ENCODE measurements around the gene MYO7A.

The MYO7A gene

DNA sequence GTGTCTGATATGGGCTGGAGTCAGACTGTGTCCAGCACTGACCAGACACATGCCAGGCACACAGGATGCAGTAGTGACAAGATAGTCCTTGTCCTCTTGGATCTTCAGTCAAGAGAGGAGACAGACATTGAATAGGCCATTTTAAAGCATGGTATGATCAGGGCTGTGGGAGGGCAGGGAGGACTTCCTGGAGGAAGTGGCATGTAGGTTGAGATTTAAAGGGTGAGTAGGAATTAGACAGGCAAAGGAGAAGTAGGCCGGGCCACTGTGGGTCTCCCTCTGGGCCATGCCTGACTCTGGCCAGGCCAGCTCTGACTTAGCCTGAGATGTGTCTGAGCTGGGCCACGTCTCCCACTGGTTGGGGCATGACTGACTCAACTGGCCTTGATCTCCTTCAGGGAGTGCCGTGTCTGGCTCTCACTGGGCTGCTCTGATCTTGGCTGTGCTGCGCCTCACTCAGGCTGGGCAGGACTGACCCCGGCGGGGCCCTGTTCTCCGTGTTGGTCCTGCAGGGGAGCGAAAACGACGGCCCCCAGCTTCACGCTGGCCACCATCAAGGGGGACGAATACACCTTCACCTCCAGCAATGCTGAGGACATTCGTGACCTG is 71.2 kb downstream of the MYO7A start:
- no peak for DNase-seq (ENCODE audit: low read depth)
- TF ChIP-seq, protein P1, sequence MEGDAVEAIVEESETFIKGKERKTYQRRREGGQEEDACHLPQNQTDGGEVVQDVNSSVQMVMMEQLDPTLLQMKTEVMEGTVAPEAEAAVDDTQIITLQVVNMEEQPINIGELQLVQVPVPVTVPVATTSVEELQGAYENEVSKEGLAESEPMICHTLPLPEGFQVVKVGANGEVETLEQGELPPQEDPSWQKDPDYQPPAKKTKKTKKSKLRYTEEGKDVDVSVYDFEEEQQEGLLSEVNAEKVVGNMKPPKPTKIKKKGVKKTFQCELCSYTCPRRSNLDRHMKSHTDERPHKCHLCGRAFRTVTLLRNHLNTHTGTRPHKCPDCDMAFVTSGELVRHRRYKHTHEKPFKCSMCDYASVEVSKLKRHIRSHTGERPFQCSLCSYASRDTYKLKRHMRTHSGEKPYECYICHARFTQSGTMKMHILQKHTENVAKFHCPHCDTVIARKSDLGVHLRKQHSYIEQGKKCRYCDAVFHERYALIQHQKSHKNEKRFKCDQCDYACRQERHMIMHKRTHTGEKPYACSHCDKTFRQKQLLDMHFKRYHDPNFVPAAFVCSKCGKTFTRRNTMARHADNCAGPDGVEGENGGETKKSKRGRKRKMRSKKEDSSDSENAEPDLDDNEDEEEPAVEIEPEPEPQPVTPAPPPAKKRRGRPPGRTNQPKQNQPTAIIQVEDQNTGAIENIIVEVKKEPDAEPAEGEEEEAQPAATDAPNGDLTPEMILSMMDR (conservative IDR thresholded peaks at IDR 0.05; ENCODE audit: low read length) = no peak
- no peak overlapping the region for H3K4me3 ChIP-seq (ENCODE audit: low read length)

DNA sequence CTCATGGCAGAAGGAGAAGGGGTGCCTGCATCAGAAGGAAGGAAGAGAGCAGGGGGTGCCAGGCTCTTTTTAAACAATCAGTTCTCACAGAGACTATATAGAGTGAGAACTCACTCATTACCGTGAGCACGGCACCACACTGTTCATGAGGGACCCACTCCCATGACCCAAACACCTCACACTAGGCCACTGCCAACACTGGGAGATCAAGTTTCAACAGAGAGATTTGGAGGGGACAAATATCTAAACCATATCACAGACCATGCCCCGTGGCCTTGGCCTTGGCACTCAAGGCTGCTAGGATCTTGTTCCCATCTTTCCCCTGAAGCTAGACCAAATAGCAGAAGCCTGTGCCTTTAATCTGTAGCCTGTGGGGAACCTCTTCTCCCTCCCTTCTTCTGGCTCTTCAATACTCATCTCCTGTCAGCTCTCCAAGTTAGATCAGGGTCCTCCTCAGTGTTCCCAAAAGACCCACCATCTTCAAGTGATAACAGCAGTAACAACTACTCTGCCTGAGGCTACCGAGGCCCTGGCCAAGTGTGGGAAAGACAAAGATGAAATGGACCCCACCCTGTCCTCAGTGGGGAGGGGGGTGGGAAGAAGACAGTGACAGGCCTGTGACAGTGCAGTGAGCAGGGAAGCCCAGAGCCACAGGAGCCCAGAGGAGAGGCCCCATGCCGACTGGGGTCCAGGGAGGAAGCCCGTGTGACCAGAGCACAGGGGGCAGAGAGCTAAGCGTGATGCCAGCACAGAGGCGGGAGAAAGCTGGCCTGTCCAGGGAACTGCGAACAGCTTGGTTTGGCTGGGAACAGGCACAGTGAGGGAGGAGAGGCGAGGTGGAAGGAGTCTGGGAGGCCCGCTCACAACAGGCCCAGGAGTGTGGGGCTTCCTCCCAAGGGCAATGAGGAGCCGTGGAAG is 72.6 kb downstream of the MYO7A start:
- no peak for DNase-seq (ENCODE audit: low read depth)
- TF ChIP-seq, protein P1 (conservative IDR thresholded peaks at IDR 0.05; ENCODE audit: low read length) = no peak
- H3K4me3 ChIP-seq (ENCODE audit: low read length) = no peak overlapping the region

DNA sequence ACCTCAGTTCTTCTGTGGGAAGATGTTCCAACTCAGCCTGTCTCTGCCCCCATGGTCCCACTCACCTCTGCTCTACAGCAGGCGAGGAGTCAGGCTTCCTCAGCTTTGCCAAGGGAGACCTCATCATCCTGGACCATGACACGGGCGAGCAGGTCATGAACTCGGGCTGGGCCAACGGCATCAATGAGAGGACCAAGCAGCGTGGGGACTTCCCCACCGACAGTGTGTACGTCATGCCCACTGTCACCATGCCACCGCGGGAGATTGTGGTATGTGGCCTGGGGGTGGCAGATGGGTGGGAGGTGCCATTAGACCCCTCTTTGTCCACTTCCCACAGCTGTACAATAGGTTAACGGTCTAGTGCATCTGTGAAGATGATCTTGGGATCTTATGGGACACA is 73.3 kb downstream of the MYO7A start:
- H3K4me3 ChIP-seq (ENCODE audit: low read length) = no peak overlapping the region

DNA sequence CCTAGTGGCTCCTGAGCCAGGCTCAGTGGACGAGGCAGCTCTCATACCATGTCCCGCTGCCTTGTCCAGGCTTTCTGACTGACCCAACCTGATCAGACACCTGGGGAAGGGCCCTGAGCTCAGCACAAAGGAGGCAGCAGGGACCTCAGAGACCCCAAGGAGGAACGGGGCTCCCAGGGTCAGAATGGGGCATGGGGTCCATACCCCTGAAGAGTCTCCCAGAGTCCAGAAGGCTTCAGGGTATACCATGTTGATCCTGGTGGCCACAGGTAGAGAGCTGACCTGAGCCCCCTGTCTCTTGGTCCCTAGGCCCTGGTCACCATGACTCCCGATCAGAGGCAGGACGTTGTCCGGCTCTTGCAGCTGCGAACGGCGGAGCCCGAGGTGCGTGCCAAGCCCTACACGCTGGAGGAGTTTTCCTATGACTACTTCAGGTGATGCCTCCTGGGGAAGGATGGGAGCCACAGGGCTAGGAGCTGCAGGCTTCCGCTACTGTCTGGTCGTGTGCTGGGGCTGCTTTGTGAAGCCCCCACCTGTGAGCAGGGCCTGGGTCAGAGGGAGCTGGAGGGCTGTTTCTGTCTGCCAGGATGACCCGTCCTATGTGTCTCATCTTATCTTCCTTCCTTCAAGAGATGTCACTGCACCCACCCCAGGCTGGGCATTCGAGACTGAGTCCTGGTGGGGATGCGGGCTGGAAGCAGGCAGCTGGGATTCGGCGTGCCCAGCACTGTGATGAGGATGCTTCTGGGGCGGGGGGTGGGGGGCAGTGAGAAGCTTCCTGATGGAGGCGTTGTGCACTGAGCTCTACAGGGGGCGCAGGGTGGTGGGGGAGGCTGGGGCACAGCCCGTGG is 74.2 kb downstream of the MYO7A start:
- no peak for DNase-seq (ENCODE audit: low read depth)
- TF ChIP-seq, protein P1 (conservative IDR thresholded peaks at IDR 0.05; ENCODE audit: low read length) = no peak
- no peak overlapping the region for H3K4me3 ChIP-seq (ENCODE audit: low read length)

More for the DNA sequence above, 73.3 kb downstream of the MYO7A start:
- no peak for DNase-seq (ENCODE audit: low read depth)
- TF ChIP-seq, protein P1 (conservative IDR thresholded peaks at IDR 0.05; ENCODE audit: low read length) = no peak

DNA sequence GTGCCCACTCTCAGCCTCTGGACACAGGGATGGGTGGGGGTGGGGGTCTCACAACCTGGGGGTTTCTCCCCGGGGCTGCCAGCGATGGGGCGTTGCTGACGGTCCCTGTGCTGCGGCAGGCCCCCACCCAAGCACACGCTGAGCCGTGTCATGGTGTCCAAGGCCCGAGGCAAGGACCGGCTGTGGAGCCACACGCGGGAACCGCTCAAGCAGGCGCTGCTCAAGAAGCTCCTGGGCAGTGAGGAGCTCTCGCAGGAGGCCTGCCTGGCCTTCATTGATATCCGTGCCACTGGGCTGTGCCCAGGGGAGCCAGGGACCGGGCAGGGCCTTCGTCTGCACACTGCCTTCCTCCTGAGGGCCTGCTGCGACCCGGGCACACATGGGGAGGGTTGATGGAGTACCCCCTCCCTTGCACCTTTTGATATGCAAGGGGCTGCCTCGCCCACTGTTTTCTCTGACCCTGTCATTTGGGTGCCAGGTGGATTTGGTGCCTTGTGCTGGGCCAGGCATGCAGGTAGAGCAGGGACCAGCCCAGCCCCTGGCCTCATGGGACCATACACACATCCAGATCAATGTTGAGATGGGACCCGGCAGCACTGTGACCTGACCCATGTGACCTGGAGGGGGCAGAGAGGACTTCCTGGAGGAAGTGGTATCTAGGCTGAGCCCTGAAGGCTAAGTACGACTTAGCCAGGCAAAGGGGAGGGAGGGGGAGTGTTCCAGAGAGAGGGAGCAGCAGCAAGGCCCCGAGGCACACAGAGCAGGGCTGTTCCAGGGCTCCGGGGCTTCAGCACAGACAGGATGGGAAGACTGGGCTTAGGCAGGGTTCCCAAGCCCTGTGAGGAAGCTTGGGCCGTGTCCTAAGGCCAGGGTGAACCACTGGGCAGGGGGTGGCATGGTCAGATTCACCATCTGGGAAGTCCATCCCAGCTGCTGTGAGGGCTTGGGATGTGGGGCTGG is 75.2 kb downstream of the MYO7A start:
- H3K4me3 ChIP-seq (ENCODE audit: low read length) = no peak overlapping the region
- no peak for DNase-seq (ENCODE audit: low read depth)
- TF ChIP-seq, protein P1 (conservative IDR thresholded peaks at IDR 0.05; ENCODE audit: low read length) = no peak

Data from AG10803 (cell line).